ENCODE results near the gene HDAC9. TPM values are rescaled to one million over a fixed set of nuclear protein-coding genes. Genes with fewer than 3 reads are reported as not detected.

HDAC9 gene
- total RNA-seq, 1 experiment from 2014 or later, result 159 TPM

DNA sequence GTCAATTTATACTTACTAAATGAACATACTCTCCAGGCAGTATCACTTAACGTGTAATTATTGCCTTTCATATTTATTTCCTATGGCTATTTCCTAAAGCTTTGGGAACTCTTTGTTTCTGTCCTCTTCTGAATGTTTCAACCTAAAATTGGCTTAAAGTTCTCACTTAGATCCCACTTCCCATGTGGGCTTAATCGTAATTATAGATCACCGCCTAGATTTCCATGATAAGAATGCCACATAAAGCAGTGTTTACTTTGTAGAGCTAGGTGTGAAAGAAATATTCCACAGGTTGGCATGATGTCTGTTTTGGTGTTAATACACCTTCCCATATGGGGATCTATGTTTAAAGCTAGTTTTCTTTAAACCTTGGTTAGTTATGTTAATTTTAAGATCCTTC, 1.5 kb downstream of the HDAC9 start:
- CTCF ChIA-PET, result interaction anchor here (0.8 to 3.9 kb wide), 10 partner anchors 9 to 144 kb away, joined by 3 to 27 read pairs (median 10); no protein-coding TSS in a partner anchor
- Mint-ChIP-seq H3K4me3 (ENCODE audit: low read depth, unreplicated experiment) (peak overlapping the region; percentile 75), H3K27ac (ENCODE audit: unreplicated experiment) (peak overlapping the region; percentile 90), H3K9me3 (ENCODE audit: low read depth, unreplicated experiment) (no peaks in the 10 kb centered on the region), H3K27me3 (ENCODE audit: unreplicated experiment) (no peaks in the 10 kb centered on the region), H3K36me3 (ENCODE audit: insufficient read depth, unreplicated experiment) (peaks cover 23% of the 10 kb centered on the region), H3K4me1 (ENCODE audit: low read depth, unreplicated experiment) (peaks cover 57% of the 10 kb centered on the region)
- no peak for DNase-seq
- no peak for TF ChIP-seq CTCF (IDR thresholded peaks at IDR 0.05; ENCODE audit: unreplicated experiment)
- intact Hi-C loops (cut with micrococcal nuclease; ENCODE audit: unreplicated experiment), result loop anchor here (2.0 to 5.0 kb wide), 2 partner anchors 38 to 95 kb away; no protein-coding TSS in a partner anchor
- no TSS peak for BruUV-seq (replicated peaks)

- Mint-ChIP-seq H3K4me1 (ENCODE audit: low read depth, unreplicated experiment) (peaks cover 58% of the 10 kb centered on the region), H3K9me3 (ENCODE audit: low read depth, unreplicated experiment) (no peaks in the 10 kb centered on the region), H3K27me3 (ENCODE audit: unreplicated experiment) (no peaks in the 10 kb centered on the region), H3K36me3 (ENCODE audit: insufficient read depth, unreplicated experiment) (peaks cover 23% of the 10 kb centered on the region), H3K27ac (ENCODE audit: unreplicated experiment) (peak overlapping the region; percentile 90), H3K4me3 (ENCODE audit: low read depth, unreplicated experiment) (peak overlapping the region; percentile 75)
- no peak for DNase-seq
- TF ChIP-seq CTCF (IDR thresholded peaks at IDR 0.05; ENCODE audit: unreplicated experiment), result no peak
- intact Hi-C loops (cut with micrococcal nuclease; ENCODE audit: unreplicated experiment), result loop anchor here (2.0 to 5.0 kb wide), 2 partner anchors 39 to 95 kb away; no protein-coding TSS in a partner anchor
- CTCF ChIA-PET, result interaction anchor here (0.6 to 3.9 kb wide), 11 partner anchors 8 to 145 kb away, joined by 3 to 27 read pairs (median 9); no protein-coding TSS in a partner anchor
- BruUV-seq (replicated peaks), result no TSS peak
These were observed 2.3 kb downstream of the HDAC9 start for GRCh38 chr7:18497800-18498199.

GRCh38 chr7:18498341-18498740, 2.8 kb downstream of the HDAC9 start:
- DNase-seq, result no peak
- CTCF ChIA-PET, result interaction anchor here (0.6 to 3.9 kb wide), 10 partner anchors 7 to 145 kb away, joined by 3 to 27 read pairs (median 10); no protein-coding TSS in a partner anchor
- BruUV-seq (replicated peaks), result no TSS peak
- no peak for TF ChIP-seq CTCF (IDR thresholded peaks at IDR 0.05; ENCODE audit: unreplicated experiment)
- intact Hi-C loops (cut with micrococcal nuclease; ENCODE audit: unreplicated experiment), result loop anchor here (5.0 kb wide), 1 partner anchor 96 kb away; no protein-coding TSS in a partner anchor
- Mint-ChIP-seq H3K9me3 (ENCODE audit: low read depth, unreplicated experiment) (no peaks in the 10 kb centered on the region), H3K27ac (ENCODE audit: unreplicated experiment) (peak overlapping the region; percentile 90), H3K36me3 (ENCODE audit: insufficient read depth, unreplicated experiment) (peaks cover 23% of the 10 kb centered on the region), H3K4me3 (ENCODE audit: low read depth, unreplicated experiment) (peak overlapping the region; percentile 75), H3K4me1 (ENCODE audit: low read depth, unreplicated experiment) (peaks cover 63% of the 10 kb centered on the region), H3K27me3 (ENCODE audit: unreplicated experiment) (no peaks in the 10 kb centered on the region)

DNA sequence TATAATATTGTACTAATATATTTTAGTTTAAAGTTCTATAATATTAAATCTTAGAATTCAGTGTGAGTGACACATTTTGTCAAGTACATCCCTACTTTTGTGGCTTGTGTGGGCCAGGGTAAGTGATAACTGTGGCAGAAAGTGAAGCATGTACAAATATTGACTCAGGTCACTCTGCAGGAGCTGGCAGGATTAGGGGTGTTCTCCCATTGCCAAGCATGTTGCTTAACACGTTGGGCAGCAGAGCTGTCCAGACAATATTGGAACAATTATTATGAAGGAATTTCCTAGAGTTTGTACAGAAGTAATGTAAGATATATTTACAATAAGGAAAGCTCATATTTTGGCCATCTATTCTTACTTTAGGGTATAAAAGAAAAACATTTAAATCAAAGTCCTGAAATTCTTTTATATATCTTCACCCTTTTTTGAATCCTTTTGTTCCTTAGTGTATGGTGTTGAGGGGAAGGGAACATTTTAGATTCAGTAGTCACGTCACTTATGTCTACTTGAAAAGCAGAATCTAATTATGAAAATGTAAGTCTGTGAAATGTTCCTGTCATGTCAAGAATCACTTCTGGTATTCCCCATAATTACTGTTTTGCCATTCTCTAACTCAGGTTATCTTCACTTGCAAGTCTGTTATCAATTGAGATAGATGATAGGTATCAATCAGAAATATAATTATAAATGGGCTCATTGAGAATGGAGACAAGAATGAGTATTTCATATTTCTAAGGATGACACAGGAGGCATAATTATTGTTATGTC, 4.0 kb downstream of the HDAC9 start:
- BruUV-seq (replicated peaks), result no TSS peak
- Mint-ChIP-seq H3K27me3 (ENCODE audit: unreplicated experiment) (no peaks in the 10 kb centered on the region), H3K4me1 (ENCODE audit: low read depth, unreplicated experiment) (peaks cover 76% of the 10 kb centered on the region), H3K36me3 (ENCODE audit: insufficient read depth, unreplicated experiment) (peaks cover 32% of the 10 kb centered on the region), H3K4me3 (ENCODE audit: low read depth, unreplicated experiment) (peak overlapping the region; percentile 75), H3K27ac (ENCODE audit: unreplicated experiment) (no peak overlapping the region), H3K9me3 (ENCODE audit: low read depth, unreplicated experiment) (no peaks in the 10 kb centered on the region)
- intact Hi-C loops (cut with micrococcal nuclease; ENCODE audit: unreplicated experiment), result loop anchor here (5.0 kb wide), 1 partner anchor 97 kb away; no protein-coding TSS in a partner anchor
- CTCF ChIA-PET, result interaction anchor here (0.6 to 1.4 kb wide), 5 partner anchors 9 to 1578 kb away, joined by 3 to 6 read pairs (median 5); no protein-coding TSS in a partner anchor
- TF ChIP-seq CTCF (IDR thresholded peaks at IDR 0.05; ENCODE audit: unreplicated experiment), result no peak
- DNase-seq, result peak; percentile 52

Data from Calu3 (cell line).